Parathyroid adenoma (tissue), 2 donors: ENCODE results near the gene CTSA.
A peak's percentile ranks its signal among the peaks of the same experiment; 100 is the strongest.

Source experiments
- H2AFZ ChIP-seq: fragments of 300-600 bp; sonication (generic); one replicate; pipeline ENCODE4 v1.7.0; 2017; ENCODE audit warnings: antibody characterized with exemption, mild to moderate bottlenecking
- H3K27ac ChIP-seq: fragments of 300-600 bp; sonication (generic); one replicate; pipeline ENCODE4 v1.7.0; 2017
- H3K27me3 ChIP-seq: fragments of 300-600 bp; sonication (generic); one replicate; pipeline ENCODE4 v1.7.0; 2017; ENCODE audit warnings: low read length; ENCODE audit not compliant: control insufficient read depth, insufficient read depth
- H3K36me3 ChIP-seq: fragments of 300-600 bp; sonication (generic); one replicate; pipeline ENCODE4 v1.7.0; 2017; ENCODE audit warnings: low read length; ENCODE audit not compliant: control insufficient read depth, insufficient read depth
- H3K4me1 ChIP-seq: fragments of 300-600 bp; sonication (generic); one replicate; pipeline ENCODE4 v1.7.0; 2017; ENCODE audit warnings: control low read depth
- H3K4me2 ChIP-seq: fragments of 300-600 bp; sonication (generic); one replicate; pipeline ENCODE4 v1.7.0; 2017; ENCODE audit warnings: low read length
- H3K4me3 ChIP-seq: fragments of 300-600 bp; sonication (generic); one replicate; pipeline ENCODE4 v1.7.0; 2017; ENCODE audit warnings: low read depth, low read length
- H3K79me2 ChIP-seq: fragments of 300-600 bp; sonication (generic); one replicate; pipeline ENCODE4 v1.7.0; 2017; ENCODE audit warnings: control low read depth
- H3K9ac ChIP-seq: fragments of 300-600 bp; sonication (generic); one replicate; pipeline ENCODE4 v1.7.0; 2017; ENCODE audit warnings: mild to moderate bottlenecking
- H3K9me3 ChIP-seq: fragments of 300-600 bp; sonication (generic); one replicate; pipeline ENCODE4 v1.7.0; 2017; ENCODE audit warnings: low read length; ENCODE audit not compliant: control insufficient read depth
- TF ChIP-seq, protein P1 (sequence below): fragments of 300-600 bp; sonication (generic); IDR thresholded peaks from one replicate; pipeline ENCODE4 v1.7.0; 2017; ENCODE audit warnings: antibody characterized with exemption, mild to moderate bottlenecking
- donor health status: primary hyperparathyroidism.

The CTSA gene

GRCh38 chr20:45913116-45913515 lies 22.0 kb downstream of the CTSA start:
- Histone ChIP-seq H3K4me2 (no peak overlapping the region), H3K9ac (no peak overlapping the region), H2AFZ (no peak overlapping the region), H3K4me3 (no peak overlapping the region), H3K36me3 (no peaks in the 10 kb centered on the region), H3K79me2 (no peaks in the 10 kb centered on the region), H3K27me3 (no peaks in the 10 kb centered on the region), H3K4me1 (peaks cover 8% of the 10 kb centered on the region), H3K27ac (no peak overlapping the region), H3K9me3 (no peaks in the 10 kb centered on the region)
- TF ChIP-seq, protein P1, sequence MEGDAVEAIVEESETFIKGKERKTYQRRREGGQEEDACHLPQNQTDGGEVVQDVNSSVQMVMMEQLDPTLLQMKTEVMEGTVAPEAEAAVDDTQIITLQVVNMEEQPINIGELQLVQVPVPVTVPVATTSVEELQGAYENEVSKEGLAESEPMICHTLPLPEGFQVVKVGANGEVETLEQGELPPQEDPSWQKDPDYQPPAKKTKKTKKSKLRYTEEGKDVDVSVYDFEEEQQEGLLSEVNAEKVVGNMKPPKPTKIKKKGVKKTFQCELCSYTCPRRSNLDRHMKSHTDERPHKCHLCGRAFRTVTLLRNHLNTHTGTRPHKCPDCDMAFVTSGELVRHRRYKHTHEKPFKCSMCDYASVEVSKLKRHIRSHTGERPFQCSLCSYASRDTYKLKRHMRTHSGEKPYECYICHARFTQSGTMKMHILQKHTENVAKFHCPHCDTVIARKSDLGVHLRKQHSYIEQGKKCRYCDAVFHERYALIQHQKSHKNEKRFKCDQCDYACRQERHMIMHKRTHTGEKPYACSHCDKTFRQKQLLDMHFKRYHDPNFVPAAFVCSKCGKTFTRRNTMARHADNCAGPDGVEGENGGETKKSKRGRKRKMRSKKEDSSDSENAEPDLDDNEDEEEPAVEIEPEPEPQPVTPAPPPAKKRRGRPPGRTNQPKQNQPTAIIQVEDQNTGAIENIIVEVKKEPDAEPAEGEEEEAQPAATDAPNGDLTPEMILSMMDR, result no peak

GRCh38 chr20:45917790-45918141 lies 26.6 kb downstream of the CTSA start:
- TF ChIP-seq, protein P1, result no peak
- Histone ChIP-seq H3K36me3 (no peaks in the 10 kb centered on the region), H3K4me2 (no peak overlapping the region), H3K4me1 (no peaks in the 10 kb centered on the region), H3K4me3 (no peak overlapping the region), H2AFZ (no peak overlapping the region), H3K9ac (no peak overlapping the region), H3K27me3 (no peaks in the 10 kb centered on the region), H3K27ac (peak overlapping the region; percentile 3), H3K79me2 (no peaks in the 10 kb centered on the region), H3K9me3 (no peaks in the 10 kb centered on the region)

- no peaks in the 10 kb centered on the region for H3K79me2 ChIP-seq
- no peaks in the 10 kb centered on the region for H3K36me3 ChIP-seq
- H3K9ac ChIP-seq, result no peak overlapping the region
- no peaks in the 10 kb centered on the region for H3K27me3 ChIP-seq
- no peak overlapping the region for H3K4me3 ChIP-seq
- H3K4me2 ChIP-seq, result no peak overlapping the region
- H2AFZ ChIP-seq, result no peak overlapping the region
- peak overlapping the region; percentile 3 for H3K27ac ChIP-seq
- TF ChIP-seq, protein P1, result no peak
- H3K9me3 ChIP-seq, result no peaks in the 10 kb centered on the region
- H3K4me1 ChIP-seq, result no peaks in the 10 kb centered on the region
Measured at GRCh38 chr20:45918182-45918737, 27.1 kb downstream of the CTSA start.

GRCh38 chr20:45918779-45919537 lies 27.8 kb downstream of the CTSA start:
- H3K27me3 ChIP-seq, result no peaks in the 10 kb centered on the region
- no peaks in the 10 kb centered on the region for H3K9me3 ChIP-seq
- H3K4me2 ChIP-seq, result no peak overlapping the region
- H3K36me3 ChIP-seq, result no peaks in the 10 kb centered on the region
- H3K4me3 ChIP-seq, result no peak overlapping the region
- peaks cover under 1% of the 10 kb centered on the region for H3K4me1 ChIP-seq
- no peak overlapping the region for H2AFZ ChIP-seq
- TF ChIP-seq, protein P1, result no peak
- H3K9ac ChIP-seq, result no peak overlapping the region
- peak overlapping the region; percentile 24 for H3K27ac ChIP-seq
- no peaks in the 10 kb centered on the region for H3K79me2 ChIP-seq
